Keratinocyte (primary cell): Measurements from ENCODE around the gene LAMA2. TPM values are rescaled to one million over a fixed set of nuclear protein-coding genes. Genes with fewer than 3 reads are reported as not detected.

ENCODE experiments used
- DNase-seq: peaks from one replicate; pipeline ENCODE4 v3.0.0-alpha.2; 2011; ENCODE audit warnings: low read depth, missing footprints, low spot score
- FAIRE-seq: peaks from 2 replicates; lab custom pipeline; 2011; peaks lifted over from hg19 to GRCh38; lab: Jason Lieb, UNC
- H2AFZ ChIP-seq: 2 replicates; pipeline ENCODE4 v1.6.0; 2012; ENCODE audit warnings: low read length, control low read depth, inconsistent platforms; ENCODE audit not compliant: control insufficient read depth
- H3K27ac ChIP-seq: 2 replicates; pipeline ENCODE4 v1.5.1; 2011; ENCODE audit warnings: low read length; ENCODE audit not compliant: control insufficient read depth, insufficient read depth
- H3K27me3 ChIP-seq: 3 replicates; pipeline ENCODE4 v1.6.0; 2011; ENCODE audit warnings: low read length; ENCODE audit not compliant: control insufficient read depth, insufficient read depth; ENCODE audit errors: extremely low read depth
- H3K36me3 ChIP-seq, 2 experiments: 2 replicates in 1 of 2; 3 replicates in 1 of 2; pipeline ENCODE4 v1.5.1; 2011; ENCODE audit warnings: low read length in 2 of 2, mild to moderate bottlenecking in 1 of 2; ENCODE audit not compliant: control insufficient read depth in 2 of 2, insufficient read depth in 2 of 2; ENCODE audit errors: extremely low read depth in 1 of 2
- H3K4me1 ChIP-seq: 3 replicates; pipeline ENCODE4 v1.5.1; 2011; ENCODE audit warnings: low read length; ENCODE audit not compliant: control insufficient read depth, insufficient read depth; ENCODE audit errors: extremely low read depth
- H3K4me2 ChIP-seq: 3 replicates; pipeline ENCODE4 v1.6.0; 2011; ENCODE audit warnings: low read depth, low read length; ENCODE audit not compliant: control insufficient read depth, insufficient read depth; ENCODE audit errors: extremely low read depth
- H3K4me3 ChIP-seq, 3 experiments: fragments of 200-600 bp in 1 of 3; sonication (generic) in 1 of 3; 2 replicates in 2 of 3; 3 replicates in 1 of 3; pipeline ENCODE4 v1.5.1; 2011 to 2016; ENCODE audit warnings: low read length in 3 of 3, mild to moderate bottlenecking in 3 of 3, control low read depth in 2 of 3, inconsistent platforms in 1 of 3, low read depth in 1 of 3, mixed read lengths in 1 of 3, mixed run types in 1 of 3, moderate library complexity in 1 of 3; ENCODE audit not compliant: control insufficient read depth in 2 of 3, insufficient read depth in 2 of 3; ENCODE audit errors: extremely low read depth in 1 of 3
- H3K79me2 ChIP-seq: 2 replicates; pipeline ENCODE4 v1.6.0; 2012; ENCODE audit warnings: low read length; ENCODE audit not compliant: control insufficient read depth, insufficient read depth
- H3K9ac ChIP-seq: 3 replicates; pipeline ENCODE4 v1.6.0; 2011; ENCODE audit warnings: low read length; ENCODE audit not compliant: control insufficient read depth, insufficient read depth; ENCODE audit errors: extremely low read depth
- H3K9me1 ChIP-seq: 3 replicates; pipeline ENCODE4 v1.6.0; 2011; ENCODE audit warnings: low read length; ENCODE audit not compliant: control insufficient read depth, insufficient read depth; ENCODE audit errors: extremely low read depth
- H3K9me3 ChIP-seq: 2 replicates; pipeline ENCODE4 v1.5.1; 2012; ENCODE audit warnings: low read depth, low read length; ENCODE audit not compliant: control insufficient read depth
- H4K20me1 ChIP-seq: 3 replicates; pipeline ENCODE4 v1.6.0; 2011; ENCODE audit warnings: low read length; ENCODE audit not compliant: control insufficient read depth, insufficient read depth; ENCODE audit errors: extremely low read depth
- EZH2 ChIP-seq: IDR thresholded peaks from one replicate; pipeline ENCODE4 v1.6.1; 2012; ENCODE audit warnings: inconsistent platforms, mild to moderate bottlenecking, low read length, moderate library complexity
- dilution Hi-C: fragments of 300-500 bp; cut with MboI; formaldehyde crosslinking; loops from one replicate; pipeline ENCODE4 v1.7.0; 2020; ENCODE audit warnings: low sequenced_read_pairs; ENCODE audit not compliant: extremely low pct_ligation_motif_present
- polyA plus RNA-seq, 5 experiments: library from polyadenylated mRNA; depleted of rRNA in 3 of 5; stranded (reverse) in 3 of 5; stranded (forward) in 1 of 5; unstranded in 1 of 5; fragments of >200 nt; gene quantifications; 1 replicate in 1 of 5; 2 replicates in 3 of 5; 3 replicates in 1 of 5; pipeline versions ENCODE4 v1.2.1 to v1.2.3, GENCODE V29; 2011 to 2012; ENCODE audit warnings: missing spikeins in 2 of 5, low read depth in 1 of 5, low replicate concordance in 1 of 5
- TF ChIP-seq, protein P1 (sequence below), 3 experiments: IDR thresholded peaks in 1 of 3; conservative IDR thresholded peaks in 1 of 3; optimal IDR thresholded peaks in 1 of 3; 2 replicates in 2 of 3; 3 replicates in 1 of 3; pipeline versions ENCODE3 to v1.5.1; 2011; ENCODE audit warnings: low read length in 3 of 3, mild to moderate bottlenecking in 3 of 3, moderate library complexity in 2 of 3, control low read depth in 1 of 3, inconsistent platforms in 1 of 3; ENCODE audit not compliant: insufficient read depth in 2 of 3; ENCODE audit errors: extremely low read depth in 1 of 3

The LAMA2 gene
- polyA plus RNA-seq, 1 donor (not counting 4 experiments of a cell fraction or from before 2014, with no cell fraction given): 1.4 TPM

DNA sequence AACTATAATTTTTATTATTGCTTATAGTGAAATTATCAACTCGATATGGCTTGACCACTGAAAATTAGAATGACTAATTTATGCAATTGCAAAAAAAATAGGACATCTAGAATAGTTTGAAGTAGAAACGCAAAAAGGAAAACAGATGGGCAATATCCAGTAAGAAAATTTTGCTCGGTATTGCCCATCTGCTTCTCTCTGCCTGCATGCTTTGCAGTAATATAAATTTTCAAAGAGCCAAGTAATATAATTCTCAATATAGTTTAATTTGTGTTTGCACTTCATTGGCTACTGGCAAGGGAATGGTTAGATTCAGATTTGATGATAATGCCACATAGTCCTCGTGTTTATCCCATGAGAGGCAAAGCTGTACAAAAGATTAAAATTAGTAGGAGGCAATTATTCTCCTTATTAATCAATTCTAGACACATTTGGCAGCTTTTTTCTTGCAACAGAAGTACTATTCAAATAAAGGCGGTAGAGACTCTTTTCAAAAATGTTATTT is 27.3 kb upstream of the LAMA2 start:
- Histone ChIP-seq H2AFZ (no peak overlapping the region), H3K9me3 (no peaks in the 10 kb centered on the region), H3K27me3 (no peaks in the 10 kb centered on the region), H3K36me3 (no peaks in the 10 kb centered on the region), H3K4me2 (no peak overlapping the region), H3K27ac (no peak overlapping the region), H3K79me2 (no peaks in the 10 kb centered on the region), H4K20me1 (no peaks in the 10 kb centered on the region), H3K4me1 (no peaks in the 10 kb centered on the region), H3K9ac (no peak overlapping the region), H3K9me1 (no peaks in the 10 kb centered on the region), H3K4me3 (no peak overlapping the region)
- dilution Hi-C loops: no loop called here
- no peak for FAIRE-seq
- DNase-seq: no peak
- TF ChIP-seq EZH2: no peak
- TF ChIP-seq, protein P1, sequence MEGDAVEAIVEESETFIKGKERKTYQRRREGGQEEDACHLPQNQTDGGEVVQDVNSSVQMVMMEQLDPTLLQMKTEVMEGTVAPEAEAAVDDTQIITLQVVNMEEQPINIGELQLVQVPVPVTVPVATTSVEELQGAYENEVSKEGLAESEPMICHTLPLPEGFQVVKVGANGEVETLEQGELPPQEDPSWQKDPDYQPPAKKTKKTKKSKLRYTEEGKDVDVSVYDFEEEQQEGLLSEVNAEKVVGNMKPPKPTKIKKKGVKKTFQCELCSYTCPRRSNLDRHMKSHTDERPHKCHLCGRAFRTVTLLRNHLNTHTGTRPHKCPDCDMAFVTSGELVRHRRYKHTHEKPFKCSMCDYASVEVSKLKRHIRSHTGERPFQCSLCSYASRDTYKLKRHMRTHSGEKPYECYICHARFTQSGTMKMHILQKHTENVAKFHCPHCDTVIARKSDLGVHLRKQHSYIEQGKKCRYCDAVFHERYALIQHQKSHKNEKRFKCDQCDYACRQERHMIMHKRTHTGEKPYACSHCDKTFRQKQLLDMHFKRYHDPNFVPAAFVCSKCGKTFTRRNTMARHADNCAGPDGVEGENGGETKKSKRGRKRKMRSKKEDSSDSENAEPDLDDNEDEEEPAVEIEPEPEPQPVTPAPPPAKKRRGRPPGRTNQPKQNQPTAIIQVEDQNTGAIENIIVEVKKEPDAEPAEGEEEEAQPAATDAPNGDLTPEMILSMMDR (optimal IDR thresholded peaks at IDR 0.05 in 1 of 3, IDR thresholded peaks at IDR 0.05 in 1 of 3, conservative IDR thresholded peaks at IDR 0.05 in 1 of 3; ENCODE audit: extremely low read depth in 1 of 3, insufficient read depth in 2 of 3, low read length in 3 of 3): no peak

- Histone ChIP-seq H2AFZ (no peak overlapping the region), H3K4me2 (no peak overlapping the region), H3K4me1 (no peaks in the 10 kb centered on the region), H4K20me1 (no peaks in the 10 kb centered on the region), H3K27me3 (no peaks in the 10 kb centered on the region), H3K4me3 (no peak overlapping the region), H3K9me1 (no peaks in the 10 kb centered on the region), H3K79me2 (no peaks in the 10 kb centered on the region), H3K36me3 (no peaks in the 10 kb centered on the region), H3K9ac (no peak overlapping the region), H3K27ac (no peak overlapping the region), H3K9me3 (no peaks in the 10 kb centered on the region)
- DNase-seq: no peak
- dilution Hi-C loops: no loop called here
- no peak for FAIRE-seq
- TF ChIP-seq, protein P1 (optimal IDR thresholded peaks at IDR 0.05 in 1 of 3, IDR thresholded peaks at IDR 0.05 in 1 of 3, conservative IDR thresholded peaks at IDR 0.05 in 1 of 3; ENCODE audit: extremely low read depth in 1 of 3, insufficient read depth in 2 of 3, low read length in 3 of 3): no peak
- no peak for TF ChIP-seq EZH2
Measured at GRCh38 chr6:128857806-128858205, 25.1 kb upstream of the LAMA2 start.
